Measurements from ENCODE around the gene GREB1. TPM values are rescaled to one million over a fixed set of nuclear protein-coding genes. Genes with fewer than 3 reads are reported as not detected.

The GREB1 gene
- total and polyA plus RNA-seq, 2 experiments from 2014 or later, result 12.0 to 35.0 TPM

- Histone ChIP-seq H3K79me2 (replicated peaks; ENCODE audit: insufficient read depth) (peaks cover 94% of the 10 kb centered on the region), H3K9me2 (ENCODE audit: insufficient read depth) (peaks cover 7% of the 10 kb centered on the region; the same call in 1 of the 2 replicates), H4K20me1 (replicated peaks; ENCODE audit: insufficient read depth) (peaks cover 33% of the 10 kb centered on the region), H3K27ac (ENCODE audit: low read depth) (no peak overlapping the region), H3K27me3 (ENCODE audit: insufficient read depth) (no peaks in the 10 kb centered on the region), H2AFZ (no peak overlapping the region), H3K4me2 (no peak overlapping the region), H3F3A (replicated peaks; ENCODE audit: low read depth) (no peaks in the 10 kb centered on the region), H3K4me1 (ENCODE audit: insufficient read depth) (peaks cover 12% of the 10 kb centered on the region; the same call in 1 of the 2 replicates), H3K36me3 (ENCODE audit: insufficient read depth) (no peaks in the 10 kb centered on the region), H3K4me3 (no peak overlapping the region)
- ATAC-seq (no peak), DNase-seq (ENCODE audit: low spot score) (no peak)
- peaks cover 10% of the 10 kb centered on the region; the same call in 2 of the 3 replicates for H3K9me3 Mint-ChIP-seq
- TF ChIP-seq EZH2 (IDR thresholded peaks at IDR 0.05; ENCODE audit: low read depth, unreplicated experiment), result no peak
- TF ChIP-seq ZNF331 (CRISPR knock-in tag; IDR thresholded peaks at IDR 0.05; ENCODE audit: low read depth), result no peak
- no peak for TF ChIP-seq JUNB (IDR thresholded peaks at IDR 0.05; ENCODE audit: unreplicated experiment)
- no peak for TF ChIP-seq ETS1 (IDR thresholded peaks at IDR 0.05)
- TF ChIP-seq CREB1 (CRISPR knock-in tag; IDR thresholded peaks at IDR 0.05; ENCODE audit: low read depth), result no peak
- no peak for TF ChIP-seq ZNF462 (CRISPR knock-in tag; IDR thresholded peaks at IDR 0.05)
- TF ChIP-seq ZNF114 (CRISPR knock-in tag; IDR thresholded peaks at IDR 0.05), result no peak
- TF ChIP-seq POLR2AphosphoS5 (IDR thresholded peaks at IDR 0.05; ENCODE audit: low read depth), result no peak
- H3K4me3 Mint-ChIP-seq, result no peak overlapping the region
- H3K36me3 Mint-ChIP-seq (ENCODE audit: low read depth), result peaks cover 28% of the 10 kb centered on the region
- H3K27me3 Mint-ChIP-seq (ENCODE audit: insufficient read depth, low read depth, poor library complexity), result peaks cover 4% of the 10 kb centered on the region
- H3K27ac Mint-ChIP-seq, result no peak overlapping the region
- H3K4me1 Mint-ChIP-seq, result peaks cover 25% of the 10 kb centered on the region
Measured at GRCh38 chr2:11491348-11491933, 42.4 kb upstream of the GREB1 start.
